A549 (cell line): ENCODE data around the gene ARVCF.

ENCODE experiments used
- CTCF ChIP-seq: fragments of >200 bp; sonication (Bioruptor Twin); formaldehyde crosslinking; IDR thresholded peaks from 3 replicates; pipeline ENCODE4 v1.5.1; 2016
- EP300 ChIP-seq, 2 experiments: fragments of >200 bp; sonication (Bioruptor Twin); formaldehyde crosslinking; IDR thresholded peaks; 2 replicates in 1 of 2; 3 replicates in 1 of 2; pipeline ENCODE4 v1.6.1; 2016 to 2017
- KDM5A ChIP-seq: fragments of 200-600 bp; sonication (generic); IDR thresholded peaks from 2 replicates; pipeline ENCODE4 v1.6.1; 2016; ENCODE audit warnings: antibody characterized with exemption, mild to moderate bottlenecking
- POLR2A ChIP-seq: IDR thresholded peaks from 2 replicates; pipeline ENCODE4 v1.6.1; 2012; ENCODE audit warnings: mild to moderate bottlenecking, low read length
- RAD21 ChIP-seq, 2 experiments: fragments of >200 bp in 1 of 2; sonication (Bioruptor Twin) in 1 of 2; formaldehyde crosslinking in 1 of 2; IDR thresholded peaks in 1 of 2; conservative IDR thresholded peaks in 1 of 2; 2 replicates in 1 of 2; 3 replicates in 1 of 2; pipeline ENCODE4 v1.6.1; 2012 to 2018; ENCODE audit warnings: inconsistent platforms in 1 of 2

- TF ChIP-seq EP300 (IDR thresholded peaks at IDR 0.05) (no peak), POLR2A (no peak), CTCF (no peak), KDM5A (no peak), RAD21 (conservative IDR thresholded peaks at IDR 0.05 in 1 of 2, IDR thresholded peaks at IDR 0.05 in 1 of 2) (no peak)
Observed at GRCh38 chr22:19976671-19977070, 40.0 kb downstream of the ARVCF start.
